GM12873 (cell line): ENCODE results near the gene CLDN34.

Experiments
- TF ChIP-seq, protein P1 (sequence below): IDR thresholded peaks from 2 replicates; pipeline ENCODE4 v1.5.1; 2012; ENCODE audit warnings: low read depth, mild to moderate bottlenecking, moderate library complexity, low read length, control low read depth; ENCODE audit not compliant: insufficient read depth; ENCODE audit errors: missing control alignments

Gene CLDN34

DNA sequence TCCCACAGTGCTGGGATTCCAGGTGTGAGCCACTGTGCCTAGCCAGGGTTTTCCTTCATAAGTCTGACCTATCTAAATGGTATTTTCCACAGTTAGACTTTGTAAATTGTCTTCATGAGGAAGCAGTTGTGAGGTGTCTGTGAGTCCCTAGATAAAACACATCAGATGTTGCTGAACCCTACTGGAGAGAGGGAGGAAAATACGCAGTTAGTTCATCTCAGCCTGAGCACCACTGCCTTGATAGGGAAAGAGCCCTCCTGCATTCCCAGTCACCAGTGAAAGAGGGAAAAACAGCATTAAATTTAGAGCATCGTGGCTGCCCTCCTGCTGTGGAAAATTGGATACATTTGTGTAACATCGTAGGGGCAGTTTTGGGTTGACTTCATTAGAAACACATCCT, 31.7 kb upstream of the CLDN34 start:
- TF ChIP-seq, protein P1, sequence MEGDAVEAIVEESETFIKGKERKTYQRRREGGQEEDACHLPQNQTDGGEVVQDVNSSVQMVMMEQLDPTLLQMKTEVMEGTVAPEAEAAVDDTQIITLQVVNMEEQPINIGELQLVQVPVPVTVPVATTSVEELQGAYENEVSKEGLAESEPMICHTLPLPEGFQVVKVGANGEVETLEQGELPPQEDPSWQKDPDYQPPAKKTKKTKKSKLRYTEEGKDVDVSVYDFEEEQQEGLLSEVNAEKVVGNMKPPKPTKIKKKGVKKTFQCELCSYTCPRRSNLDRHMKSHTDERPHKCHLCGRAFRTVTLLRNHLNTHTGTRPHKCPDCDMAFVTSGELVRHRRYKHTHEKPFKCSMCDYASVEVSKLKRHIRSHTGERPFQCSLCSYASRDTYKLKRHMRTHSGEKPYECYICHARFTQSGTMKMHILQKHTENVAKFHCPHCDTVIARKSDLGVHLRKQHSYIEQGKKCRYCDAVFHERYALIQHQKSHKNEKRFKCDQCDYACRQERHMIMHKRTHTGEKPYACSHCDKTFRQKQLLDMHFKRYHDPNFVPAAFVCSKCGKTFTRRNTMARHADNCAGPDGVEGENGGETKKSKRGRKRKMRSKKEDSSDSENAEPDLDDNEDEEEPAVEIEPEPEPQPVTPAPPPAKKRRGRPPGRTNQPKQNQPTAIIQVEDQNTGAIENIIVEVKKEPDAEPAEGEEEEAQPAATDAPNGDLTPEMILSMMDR: no peak

- TF ChIP-seq, protein P1: no peak
These were observed 29.4 kb upstream of the CLDN34 start for GRCh38 chrX:9937761-9938160.

- TF ChIP-seq, protein P1: no peak
These were observed 28.6 kb upstream of the CLDN34 start for GRCh38 chrX:9938516-9938915.

- TF ChIP-seq, protein P1: no peak
These were observed 26.7 kb upstream of the CLDN34 start for GRCh38 chrX:9940421-9940820.

DNA sequence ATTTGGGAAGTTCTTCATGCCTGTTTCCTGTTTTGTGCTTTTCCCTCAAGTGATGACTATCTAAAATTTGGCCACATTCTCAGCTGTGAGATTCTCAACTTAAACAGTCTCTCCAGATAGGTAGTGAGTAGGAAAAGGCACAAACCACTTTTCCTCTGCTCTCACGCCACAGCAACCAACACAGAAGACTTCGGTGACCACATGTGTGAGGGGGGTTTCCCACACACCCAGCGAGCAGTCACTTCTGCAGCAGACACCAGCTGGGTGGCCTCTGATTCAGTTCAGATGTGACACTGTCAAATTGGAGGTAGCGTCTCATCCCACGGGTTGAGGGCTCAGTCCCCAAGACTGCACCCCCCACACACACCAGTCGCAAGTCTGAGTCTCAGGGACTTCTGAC, 25.1 kb upstream of the CLDN34 start:
- TF ChIP-seq, protein P1: no peak

GRCh38 chrX:9943420-9943819, 23.7 kb upstream of the CLDN34 start:
- TF ChIP-seq, protein P1: no peak

- TF ChIP-seq, protein P1: no peak
These were observed 19.9 kb upstream of the CLDN34 start for GRCh38 chrX:9947131-9947794.
